WTC11 (cell line): ENCODE data around the gene FHIT. TPM values are rescaled to one million over a fixed set of nuclear protein-coding genes. Genes with fewer than 3 reads are reported as not detected.

Experiments
- ATAC-seq: fragments of 200-7000 bp; cut with Tn5 transposase; 2 replicates; pipeline ENCODE4 v1.10.0; 2021; ENCODE audit warnings: mild to moderate bottlenecking, moderate library complexity
- CTCF ChIA-PET: fragments of 300-600 bp; sonication (Branson Sonifier 250); formaldehyde crosslinking; loops from one replicate; lab custom pipeline; 2021; ENCODE audit warnings: antibody characterized with exemption; lab: Charles Lee
- POLR2A ChIA-PET: fragments of 350-600 bp; sonication (Branson Sonifier 250); formaldehyde crosslinking; loops from one replicate; lab custom pipeline; 2021; ENCODE audit warnings: antibody characterized with exemption; lab: Charles Lee
- DNase-seq: peaks from one replicate; pipeline ENCODE4 v3.0.0; 2021; ENCODE audit warnings: low spot score
- H3K27ac Mint-ChIP-seq: 2 replicates; pipeline ENCODE4 v1.8.0; 2021; ENCODE audit warnings: mixed read lengths
- H3K27me3 Mint-ChIP-seq: 2 replicates; pipeline ENCODE4 v1.8.0; 2021; ENCODE audit warnings: low read depth, mild to moderate bottlenecking, moderate library complexity, mixed read lengths
- H3K36me3 Mint-ChIP-seq: 2 replicates; pipeline ENCODE4 v1.8.0; 2021; ENCODE audit warnings: mixed read lengths
- H3K4me1 Mint-ChIP-seq: 2 replicates; pipeline ENCODE4 v1.8.0; 2022; ENCODE audit warnings: mixed read lengths
- H3K4me3 Mint-ChIP-seq: 2 replicates; pipeline ENCODE4 v1.8.0; 2021; ENCODE audit warnings: mild to moderate bottlenecking, moderate library complexity, mixed read lengths
- H3K9me3 Mint-ChIP-seq: 2 replicates; pipeline ENCODE4 v1.8.0; 2021; ENCODE audit warnings: mixed read lengths
- CBFB ChIP-seq: sonication (generic); formaldehyde crosslinking; IDR thresholded peaks from 2 replicates; pipeline ENCODE4 v1.8.1; 2022; ENCODE audit warnings: mild to moderate bottlenecking, low read depth, missing genetic modification reagents
- CREB1 ChIP-seq: sonication (generic); formaldehyde crosslinking; IDR thresholded peaks from 2 replicates; pipeline ENCODE4 v1.8.0; 2023; ENCODE audit warnings: mild to moderate bottlenecking, missing genetic modification reagents
- EMX1 ChIP-seq: fragments of 250-450 bp; sonication (Bioruptor Pico); IDR thresholded peaks from 2 replicates; pipeline ENCODE4 v1.8.0; 2021; ENCODE audit warnings: mild to moderate bottlenecking
- FOXJ3 ChIP-seq: sonication (generic); formaldehyde crosslinking; IDR thresholded peaks from 2 replicates; pipeline ENCODE4 v1.9.0; 2021; ENCODE audit warnings: missing genetic modification reagents, mild to moderate bottlenecking, borderline replicate concordance
- FOXK1 ChIP-seq: sonication (generic); formaldehyde crosslinking; IDR thresholded peaks from 2 replicates; pipeline ENCODE4 v1.8.0; 2022; ENCODE audit warnings: mild to moderate bottlenecking, moderate library complexity, missing genetic modification reagents
- GRHL2 ChIP-seq: fragments of 250-450 bp; sonication (Bioruptor Pico); IDR thresholded peaks from 2 replicates; pipeline ENCODE4 v1.8.0; 2022; ENCODE audit warnings: mild to moderate bottlenecking, moderate library complexity; ENCODE audit not compliant: insufficient replicate concordance, severe bottlenecking
- JAZF1 ChIP-seq: fragments of 250-450 bp; sonication (Bioruptor Pico); IDR thresholded peaks from 2 replicates; pipeline ENCODE4 v1.9.0; 2021; ENCODE audit warnings: moderate library complexity, mild to moderate bottlenecking, inconsistent platforms
- JUN ChIP-seq: sonication (generic); formaldehyde crosslinking; IDR thresholded peaks from 2 replicates; pipeline ENCODE4 v1.8.0; 2023; ENCODE audit warnings: mild to moderate bottlenecking, missing genetic modification reagents
- MAX ChIP-seq: sonication (generic); formaldehyde crosslinking; IDR thresholded peaks from 2 replicates; pipeline ENCODE4 v1.8.0; 2022; ENCODE audit warnings: mild to moderate bottlenecking, missing genetic modification reagents
- NR1H2 ChIP-seq: sonication (generic); formaldehyde crosslinking; IDR thresholded peaks from 2 replicates; pipeline ENCODE4 v1.9.0; 2021; ENCODE audit warnings: mild to moderate bottlenecking, moderate library complexity, missing genetic modification reagents
- NR3C1 ChIP-seq: sonication (generic); formaldehyde crosslinking; conservative IDR thresholded peaks from 2 replicates; pipeline ENCODE4 v1.8.1; 2023; ENCODE audit warnings: low read depth, mild to moderate bottlenecking, missing genetic modification reagents
- PREB ChIP-seq: sonication (generic); formaldehyde crosslinking; IDR thresholded peaks from 2 replicates; pipeline ENCODE4 v1.8.1; 2022; ENCODE audit warnings: mild to moderate bottlenecking, missing genetic modification reagents, moderate library complexity, borderline replicate concordance
- RELA ChIP-seq: sonication (generic); formaldehyde crosslinking; IDR thresholded peaks from 2 replicates; pipeline ENCODE4 v1.8.1; 2022; ENCODE audit warnings: missing genetic modification reagents, mild to moderate bottlenecking, borderline replicate concordance
- SOX15 ChIP-seq: fragments of 250-450 bp; sonication (Bioruptor Pico); IDR thresholded peaks from 2 replicates; pipeline ENCODE4 v1.9.0; 2021; ENCODE audit warnings: mild to moderate bottlenecking
- TEAD1 ChIP-seq: sonication (generic); formaldehyde crosslinking; IDR thresholded peaks from 2 replicates; pipeline ENCODE4 v1.8.0; 2022; ENCODE audit warnings: mild to moderate bottlenecking, missing genetic modification reagents
- ZBTB21 ChIP-seq: sonication (generic); formaldehyde crosslinking; IDR thresholded peaks from 2 replicates; pipeline ENCODE4 v1.8.1; 2023; ENCODE audit warnings: mild to moderate bottlenecking, missing genetic modification reagents, borderline replicate concordance
- ZBTB43 ChIP-seq: sonication (generic); formaldehyde crosslinking; IDR thresholded peaks from 2 replicates; pipeline ENCODE4 v1.8.1; 2023; ENCODE audit warnings: mild to moderate bottlenecking, missing genetic modification reagents
- ZNF232 ChIP-seq: sonication (generic); formaldehyde crosslinking; IDR thresholded peaks from 2 replicates; pipeline ENCODE4 v1.8.0; 2022; ENCODE audit warnings: mild to moderate bottlenecking, missing genetic modification reagents
- ZNF396 ChIP-seq: fragments of 250-450 bp; sonication (Bioruptor Pico); IDR thresholded peaks from 2 replicates; pipeline ENCODE4 v1.8.0; 2021; ENCODE audit warnings: mild to moderate bottlenecking, moderate library complexity, borderline replicate concordance
- ZNF512 ChIP-seq: sonication (generic); formaldehyde crosslinking; IDR thresholded peaks from 2 replicates; pipeline ENCODE4 v1.8.1; 2022; ENCODE audit warnings: missing genetic modification reagents, borderline replicate concordance
- ZNF532 ChIP-seq: fragments of 250-450 bp; sonication (Bioruptor Pico); IDR thresholded peaks from 2 replicates; pipeline ENCODE4 v1.9.0; 2021; ENCODE audit warnings: mild to moderate bottlenecking, borderline replicate concordance
- total RNA-seq: library from RNA; stranded (reverse); gene quantifications from 3 replicates; pipeline ENCODE4 v1.2.3, GENCODE V29; 2021
- TF ChIP-seq, protein P1 (sequence below): sonication (generic); formaldehyde crosslinking; IDR thresholded peaks from 2 replicates; pipeline ENCODE4 v1.8.0; 2022; ENCODE audit warnings: mild to moderate bottlenecking, missing genetic modification reagents
- TF ChIP-seq, protein P2 (sequence below): sonication (generic); formaldehyde crosslinking; IDR thresholded peaks from 2 replicates; pipeline ENCODE4 v1.8.1; 2023; ENCODE audit warnings: mild to moderate bottlenecking, missing genetic modification reagents, moderate library complexity
- TF ChIP-seq, protein P3 (sequence below): sonication (generic); formaldehyde crosslinking; IDR thresholded peaks from 2 replicates; pipeline ENCODE4 v1.8.1; 2022; ENCODE audit warnings: low read depth, mild to moderate bottlenecking, moderate library complexity, missing genetic modification reagents, borderline replicate concordance
- TF ChIP-seq, protein P4 (sequence below): fragments of 250-450 bp; sonication (Bioruptor Pico); IDR thresholded peaks from 2 replicates; pipeline ENCODE4 v1.9.0; 2021; ENCODE audit warnings: moderate library complexity, mild to moderate bottlenecking, inconsistent platforms, borderline replicate concordance

The FHIT gene
- total RNA-seq, 1 experiment from 2014 or later = 2.6 TPM

- no peak for TF ChIP-seq TEAD1 (CRISPR knock-in tag)
- no peak for TF ChIP-seq ZBTB21 (CRISPR knock-in tag)
- TF ChIP-seq NR3C1 (CRISPR knock-in tag) = no peak
- TF ChIP-seq JAZF1 (CRISPR knock-in tag) = no peak
- no peak for TF ChIP-seq ZNF396 (CRISPR knock-in tag)
- TF ChIP-seq RELA (CRISPR knock-in tag) = no peak
- TF ChIP-seq ZNF232 = no peak
- TF ChIP-seq ZBTB43 (CRISPR knock-in tag) = no peak
- TF ChIP-seq JUN = no peak
- TF ChIP-seq MAX (CRISPR knock-in tag) = no peak
- TF ChIP-seq FOXK1 (CRISPR knock-in tag) = no peak
- TF ChIP-seq, protein P1, sequence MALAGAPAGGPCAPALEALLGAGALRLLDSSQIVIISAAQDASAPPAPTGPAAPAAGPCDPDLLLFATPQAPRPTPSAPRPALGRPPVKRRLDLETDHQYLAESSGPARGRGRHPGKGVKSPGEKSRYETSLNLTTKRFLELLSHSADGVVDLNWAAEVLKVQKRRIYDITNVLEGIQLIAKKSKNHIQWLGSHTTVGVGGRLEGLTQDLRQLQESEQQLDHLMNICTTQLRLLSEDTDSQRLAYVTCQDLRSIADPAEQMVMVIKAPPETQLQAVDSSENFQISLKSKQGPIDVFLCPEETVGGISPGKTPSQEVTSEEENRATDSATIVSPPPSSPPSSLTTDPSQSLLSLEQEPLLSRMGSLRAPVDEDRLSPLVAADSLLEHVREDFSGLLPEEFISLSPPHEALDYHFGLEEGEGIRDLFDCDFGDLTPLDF (CRISPR knock-in tag) = no peak
- no peak for TF ChIP-seq SOX15 (CRISPR knock-in tag)
These were observed 915.2 kb downstream of the FHIT start (continued) for GRCh38 chr3:60336061-60336460.

- Mint-ChIP-seq H3K9me3 (no peaks in the 10 kb centered on the region), H3K4me3 (no peak overlapping the region), H3K27ac (no peak overlapping the region), H3K4me1 (no peaks in the 10 kb centered on the region), H3K27me3 (no peaks in the 10 kb centered on the region), H3K36me3 (no peaks in the 10 kb centered on the region)
- ATAC-seq (no peak), DNase-seq (no peak)
- CTCF ChIA-PET = no interaction called here
- POLR2A ChIA-PET = no interaction called here
- TF ChIP-seq EMX1 (CRISPR knock-in tag) (no peak), PREB (no peak), GRHL2 (CRISPR knock-in tag) (no peak), CBFB (CRISPR knock-in tag) (no peak), FOXJ3 (CRISPR knock-in tag) (no peak), CREB1 (CRISPR knock-in tag) (no peak), ZNF512 (no peak), ZNF532 (CRISPR knock-in tag) (no peak), NR1H2 (no peak), ZNF232 (no peak), TEAD1 (CRISPR knock-in tag) (no peak)
- TF ChIP-seq, protein P2, sequence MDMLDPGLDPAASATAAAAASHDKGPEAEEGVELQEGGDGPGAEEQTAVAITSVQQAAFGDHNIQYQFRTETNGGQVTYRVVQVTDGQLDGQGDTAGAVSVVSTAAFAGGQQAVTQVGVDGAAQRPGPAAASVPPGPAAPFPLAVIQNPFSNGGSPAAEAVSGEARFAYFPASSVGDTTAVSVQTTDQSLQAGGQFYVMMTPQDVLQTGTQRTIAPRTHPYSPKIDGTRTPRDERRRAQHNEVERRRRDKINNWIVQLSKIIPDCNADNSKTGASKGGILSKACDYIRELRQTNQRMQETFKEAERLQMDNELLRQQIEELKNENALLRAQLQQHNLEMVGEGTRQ = no peak
- TF ChIP-seq, protein P3, sequence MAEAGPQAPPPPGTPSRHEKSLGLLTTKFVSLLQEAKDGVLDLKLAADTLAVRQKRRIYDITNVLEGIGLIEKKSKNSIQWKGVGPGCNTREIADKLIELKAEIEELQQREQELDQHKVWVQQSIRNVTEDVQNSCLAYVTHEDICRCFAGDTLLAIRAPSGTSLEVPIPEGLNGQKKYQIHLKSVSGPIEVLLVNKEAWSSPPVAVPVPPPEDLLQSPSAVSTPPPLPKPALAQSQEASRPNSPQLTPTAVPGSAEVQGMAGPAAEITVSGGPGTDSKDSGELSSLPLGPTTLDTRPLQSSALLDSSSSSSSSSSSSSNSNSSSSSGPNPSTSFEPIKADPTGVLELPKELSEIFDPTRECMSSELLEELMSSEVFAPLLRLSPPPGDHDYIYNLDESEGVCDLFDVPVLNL (CRISPR knock-in tag) = no peak
- TF ChIP-seq, protein P4, sequence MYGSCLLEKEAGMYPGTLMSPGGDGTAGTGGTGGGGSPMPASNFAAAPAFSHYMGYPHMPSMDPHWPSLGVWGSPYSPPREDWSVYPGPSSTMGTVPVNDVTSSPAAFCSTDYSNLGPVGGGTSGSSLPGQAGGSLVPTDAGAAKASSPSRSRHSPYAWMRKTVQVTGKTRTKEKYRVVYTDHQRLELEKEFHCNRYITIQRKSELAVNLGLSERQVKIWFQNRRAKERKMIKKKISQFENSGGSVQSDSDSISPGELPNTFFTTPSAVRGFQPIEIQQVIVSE (CRISPR knock-in tag) = no peak
These were observed 917.5 kb downstream of the FHIT start for GRCh38 chr3:60333710-60334109.
